22Rv1 (cell line): ENCODE measurements around the gene HOXD8.

Experiments used
- ZFX ChIP-seq: fragments of 450-650 bp; IDR thresholded peaks from 2 replicates; pipeline ENCODE4 v1.6.1; 2017; ENCODE audit warnings: antibody characterized with exemption, borderline replicate concordance
- TF ChIP-seq, protein P1 (sequence below): fragments of 450-650 bp; IDR thresholded peaks from 2 replicates; pipeline ENCODE4 v1.5.1; 2017; ENCODE audit warnings: mild to moderate bottlenecking

DNA sequence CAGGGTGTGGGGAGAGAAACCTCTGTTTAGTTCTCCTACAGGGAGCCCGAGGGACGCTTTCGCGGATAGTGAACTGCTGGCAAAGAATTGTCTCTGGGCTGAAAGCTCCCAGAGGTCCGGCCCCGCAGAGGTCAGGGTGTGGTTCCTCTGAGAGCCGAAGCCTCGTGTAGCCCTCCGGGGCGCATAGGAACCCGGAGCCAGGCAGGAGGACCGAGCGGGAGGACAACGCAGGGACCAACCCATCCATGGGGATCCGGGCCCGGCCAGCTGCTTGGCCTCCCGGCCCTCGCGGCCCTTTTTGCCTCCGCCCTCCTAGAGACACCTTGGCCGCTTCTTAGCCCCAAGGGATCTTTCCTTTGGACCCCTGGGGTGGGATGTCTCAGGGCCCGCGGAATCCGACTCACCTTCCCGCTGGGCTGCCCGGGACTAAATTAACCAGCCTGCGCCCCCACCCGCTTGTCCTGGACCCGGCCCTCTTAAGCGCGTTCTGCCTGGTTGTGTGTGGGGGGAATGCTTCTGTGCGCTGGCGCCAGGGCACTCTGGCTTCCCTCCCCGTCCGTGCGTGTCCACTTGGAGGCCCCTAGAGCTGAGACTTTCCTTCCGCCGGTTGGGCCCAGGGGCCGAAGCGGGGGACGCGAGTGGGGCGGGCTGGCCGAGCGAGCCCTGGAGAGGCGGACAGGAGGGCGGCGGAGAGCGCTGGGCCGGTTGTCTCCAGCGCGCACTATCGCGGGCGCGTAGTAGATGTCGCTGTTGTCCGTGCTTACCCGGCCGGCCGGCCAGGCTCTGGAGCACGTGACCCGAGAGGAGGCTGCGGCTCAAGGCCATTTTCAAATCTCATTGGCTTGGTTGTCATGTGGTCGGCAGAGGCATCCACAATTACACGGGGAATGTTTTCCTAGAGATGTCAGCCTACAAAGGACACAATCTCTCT lies 13.4 kb upstream of the HOXD8 start, which contains the start of gene HOXD10:
- TF ChIP-seq, protein P1, sequence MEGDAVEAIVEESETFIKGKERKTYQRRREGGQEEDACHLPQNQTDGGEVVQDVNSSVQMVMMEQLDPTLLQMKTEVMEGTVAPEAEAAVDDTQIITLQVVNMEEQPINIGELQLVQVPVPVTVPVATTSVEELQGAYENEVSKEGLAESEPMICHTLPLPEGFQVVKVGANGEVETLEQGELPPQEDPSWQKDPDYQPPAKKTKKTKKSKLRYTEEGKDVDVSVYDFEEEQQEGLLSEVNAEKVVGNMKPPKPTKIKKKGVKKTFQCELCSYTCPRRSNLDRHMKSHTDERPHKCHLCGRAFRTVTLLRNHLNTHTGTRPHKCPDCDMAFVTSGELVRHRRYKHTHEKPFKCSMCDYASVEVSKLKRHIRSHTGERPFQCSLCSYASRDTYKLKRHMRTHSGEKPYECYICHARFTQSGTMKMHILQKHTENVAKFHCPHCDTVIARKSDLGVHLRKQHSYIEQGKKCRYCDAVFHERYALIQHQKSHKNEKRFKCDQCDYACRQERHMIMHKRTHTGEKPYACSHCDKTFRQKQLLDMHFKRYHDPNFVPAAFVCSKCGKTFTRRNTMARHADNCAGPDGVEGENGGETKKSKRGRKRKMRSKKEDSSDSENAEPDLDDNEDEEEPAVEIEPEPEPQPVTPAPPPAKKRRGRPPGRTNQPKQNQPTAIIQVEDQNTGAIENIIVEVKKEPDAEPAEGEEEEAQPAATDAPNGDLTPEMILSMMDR = no peak
- no peak for TF ChIP-seq ZFX
